ENCODE data around the gene TPSG1.

DNA sequence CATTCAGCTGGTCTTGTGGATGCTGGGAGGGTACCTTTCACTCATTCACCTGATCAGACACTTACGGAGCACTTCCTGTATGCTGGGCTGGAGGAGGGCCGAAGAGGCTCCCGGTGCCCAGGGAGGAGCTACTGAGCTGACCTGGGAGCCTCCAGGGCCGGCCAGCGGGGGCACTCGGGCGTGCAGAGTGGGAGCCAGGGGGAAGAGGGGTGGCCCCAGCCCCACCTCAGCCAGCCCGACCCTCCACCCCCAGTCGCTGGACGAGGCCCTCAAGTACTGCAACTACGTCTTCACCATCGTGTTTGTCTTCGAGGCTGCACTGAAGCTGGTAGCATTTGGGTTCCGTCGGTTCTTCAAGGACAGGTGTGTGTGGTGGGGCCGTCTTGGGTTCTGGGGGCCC is 10.3 kb downstream of the TPSG1 start:
- no peak for TF ChIP-seq EZH2 (IDR thresholded peaks at IDR 0.05; ENCODE audit: insufficient read depth, low read length)
- TF ChIP-seq, protein P1, sequence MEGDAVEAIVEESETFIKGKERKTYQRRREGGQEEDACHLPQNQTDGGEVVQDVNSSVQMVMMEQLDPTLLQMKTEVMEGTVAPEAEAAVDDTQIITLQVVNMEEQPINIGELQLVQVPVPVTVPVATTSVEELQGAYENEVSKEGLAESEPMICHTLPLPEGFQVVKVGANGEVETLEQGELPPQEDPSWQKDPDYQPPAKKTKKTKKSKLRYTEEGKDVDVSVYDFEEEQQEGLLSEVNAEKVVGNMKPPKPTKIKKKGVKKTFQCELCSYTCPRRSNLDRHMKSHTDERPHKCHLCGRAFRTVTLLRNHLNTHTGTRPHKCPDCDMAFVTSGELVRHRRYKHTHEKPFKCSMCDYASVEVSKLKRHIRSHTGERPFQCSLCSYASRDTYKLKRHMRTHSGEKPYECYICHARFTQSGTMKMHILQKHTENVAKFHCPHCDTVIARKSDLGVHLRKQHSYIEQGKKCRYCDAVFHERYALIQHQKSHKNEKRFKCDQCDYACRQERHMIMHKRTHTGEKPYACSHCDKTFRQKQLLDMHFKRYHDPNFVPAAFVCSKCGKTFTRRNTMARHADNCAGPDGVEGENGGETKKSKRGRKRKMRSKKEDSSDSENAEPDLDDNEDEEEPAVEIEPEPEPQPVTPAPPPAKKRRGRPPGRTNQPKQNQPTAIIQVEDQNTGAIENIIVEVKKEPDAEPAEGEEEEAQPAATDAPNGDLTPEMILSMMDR (IDR thresholded peaks at IDR 0.05; ENCODE audit: insufficient read depth, low read depth, low read length) = no peak

All from astrocyte (in vitro differentiated cells and primary cell).